ENCODE data around the gene CCT2.
"Not testable (repeated sequence)": the region's sequence is repeated elsewhere in the genome, so short reads cannot be mapped to it uniquely, and the experiment has no call there.

- not testable (repeated sequence) for TF ChIP-seq CTCF (IDR thresholded peaks at IDR 0.05 in 8 of 11, conservative IDR thresholded peaks at IDR 0.05 in 3 of 11); POLR2A (IDR thresholded peaks at IDR 0.05); POLR2AphosphoS5 (IDR thresholded peaks at IDR 0.05)
Observed at GRCh38 chr12:69603556-69603955, 18.3 kb downstream of the CCT2 start.

Measured in spleen (tissue), 7 donors.